IPS-20b (cell line): Measurements from ENCODE around the gene ZNF830.
A peak's percentile ranks its signal among the peaks of the same experiment; 100 is the strongest.

Experiments used
- H3K27ac ChIP-seq: one replicate; pipeline ENCODE4 v1.5.1; 2013; ENCODE audit warnings: low read length
- H3K27me3 ChIP-seq: 2 replicates; pipeline ENCODE4 v1.6.1; 2013; ENCODE audit warnings: mild to moderate bottlenecking, low read length, inconsistent platforms; ENCODE audit not compliant: insufficient read depth
- H3K36me3 ChIP-seq: 2 replicates; pipeline ENCODE4 v1.6.1; 2013; ENCODE audit warnings: low read depth, mild to moderate bottlenecking, inconsistent platforms, low read length, moderate library complexity; ENCODE audit not compliant: insufficient read depth
- H3K4me1 ChIP-seq: 2 replicates; pipeline ENCODE4 v1.6.1; 2013; ENCODE audit warnings: mild to moderate bottlenecking, control low read depth, inconsistent platforms, low read length, moderate library complexity; ENCODE audit not compliant: insufficient read depth
- H3K4me3 ChIP-seq: 2 replicates; pipeline ENCODE4 v1.5.1; 2013; ENCODE audit warnings: mild to moderate bottlenecking, low read length, inconsistent platforms
- H3K9ac ChIP-seq: 2 replicates; pipeline ENCODE4 v1.6.1; 2013; ENCODE audit warnings: low read depth, mild to moderate bottlenecking, inconsistent platforms, low read length, moderate library complexity
- H3K9me3 ChIP-seq: 2 replicates; pipeline ENCODE4 v1.6.1; 2013; ENCODE audit warnings: mild to moderate bottlenecking, low read depth, low read length, inconsistent platforms; ENCODE audit not compliant: insufficient read depth

Gene ZNF830

DNA sequence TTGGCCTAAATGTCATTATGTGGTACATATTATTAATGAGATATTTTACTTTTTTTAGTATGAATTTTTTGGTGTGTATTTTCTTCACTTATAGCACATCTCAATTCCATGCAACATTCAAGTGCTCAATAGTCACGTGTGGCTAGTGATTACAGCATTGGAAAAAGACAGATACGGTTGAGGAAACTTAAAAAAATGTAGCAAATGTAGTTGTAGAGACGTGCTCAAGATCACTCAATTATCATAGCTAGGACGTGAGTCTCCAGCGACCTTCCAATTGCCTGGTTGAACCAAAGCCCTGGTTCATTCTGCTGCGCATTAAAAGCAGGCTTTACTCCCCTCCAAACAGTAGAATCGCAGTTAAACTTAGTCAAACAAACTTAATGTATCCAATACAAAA, 17.8 kb downstream of the ZNF830 start:
- H3K27ac ChIP-seq, result no peak overlapping the region
- peak overlapping the region; percentile 82 for H3K4me3 ChIP-seq
- H3K36me3 ChIP-seq, result peaks cover 14% of the 10 kb centered on the region
- no peaks in the 10 kb centered on the region for H3K9me3 ChIP-seq
- no peaks in the 10 kb centered on the region for H3K27me3 ChIP-seq
- peak overlapping the region; percentile 93; the same call in 1 of the 2 replicates for H3K9ac ChIP-seq
- peaks cover 8% of the 10 kb centered on the region; the same call in 1 of the 2 replicates for H3K4me1 ChIP-seq

DNA sequence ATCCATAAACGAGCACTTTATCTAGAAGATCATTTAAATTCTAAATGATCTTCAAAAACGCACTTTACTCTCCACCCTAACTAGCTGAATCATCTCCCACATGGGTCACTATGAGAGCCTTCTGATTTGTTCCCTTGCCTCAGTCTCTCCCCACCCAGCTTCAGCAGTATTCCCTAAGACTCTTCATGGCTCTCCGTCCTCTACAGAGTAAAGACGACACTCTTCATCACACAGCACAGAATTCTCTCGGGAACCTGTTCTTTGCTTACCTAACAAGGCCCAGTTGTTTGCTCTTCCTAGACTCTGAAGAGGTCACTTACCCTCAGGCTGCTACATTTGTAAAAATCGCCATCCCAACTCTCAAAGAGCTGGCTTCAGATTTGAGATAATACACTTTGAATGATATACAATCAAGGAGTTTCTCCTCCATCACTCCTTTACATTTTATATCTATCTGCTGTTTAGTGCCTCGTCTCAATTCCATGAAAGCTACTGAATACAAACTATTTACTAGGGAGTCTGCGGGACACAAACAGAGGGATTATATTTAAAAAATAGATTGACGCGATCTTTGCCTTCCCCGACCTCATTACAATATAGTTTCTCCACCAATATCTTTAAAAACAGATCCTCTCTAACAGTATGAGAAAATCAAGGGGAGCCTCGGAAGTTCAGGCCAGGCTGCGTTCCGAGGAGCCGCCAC, 18.5 kb downstream of the ZNF830 start:
- no peaks in the 10 kb centered on the region for H3K9me3 ChIP-seq
- H3K36me3 ChIP-seq, result peaks cover 20% of the 10 kb centered on the region
- peak overlapping the region; percentile 93 for H3K9ac ChIP-seq
- H3K4me3 ChIP-seq, result peak overlapping the region; percentile 82
- H3K27me3 ChIP-seq, result no peaks in the 10 kb centered on the region
- no peak overlapping the region for H3K27ac ChIP-seq
- H3K4me1 ChIP-seq, result peaks cover 8% of the 10 kb centered on the region; the same call in 1 of the 2 replicates

DNA sequence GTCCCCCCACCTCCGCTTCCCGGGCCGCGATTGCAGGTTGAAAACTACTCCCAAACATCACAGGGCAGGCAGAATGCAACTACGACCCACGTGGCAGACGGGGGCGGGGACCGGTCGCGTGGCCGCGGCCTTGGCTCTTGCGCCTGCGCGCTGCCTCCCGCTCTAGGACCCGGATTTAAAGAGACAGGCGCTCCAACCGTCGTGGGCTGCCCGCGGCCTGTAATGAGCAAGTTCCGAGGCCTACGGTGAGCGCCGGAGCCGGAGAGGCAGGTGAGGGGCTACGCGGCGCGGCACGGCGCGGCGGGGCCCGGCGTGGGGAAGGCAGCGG, 19.0 kb downstream of the ZNF830 start, which contains the start of gene LIG3:
Gene LIG3, plus strand, starts transcription at position 160 of the 328 bp plus-strand sequence. CDS start 2,494 bp downstream, outside the sequence.
- H3K4me3 ChIP-seq, result peak within 1 kb of the TSS; percentile 82
- H3K4me1 ChIP-seq, result peaks cover 8% of the 10 kb centered on the region; the same call in 1 of the 2 replicates
- peak within 1 kb of the TSS; percentile 93 for H3K9ac ChIP-seq
- H3K36me3 ChIP-seq, result peaks cover 25% of the 10 kb centered on the region
- no peaks in the 10 kb centered on the region for H3K9me3 ChIP-seq
- H3K27me3 ChIP-seq, result no peaks in the 10 kb centered on the region
- H3K27ac ChIP-seq, result peak within 1 kb of the TSS; percentile 93

DNA sequence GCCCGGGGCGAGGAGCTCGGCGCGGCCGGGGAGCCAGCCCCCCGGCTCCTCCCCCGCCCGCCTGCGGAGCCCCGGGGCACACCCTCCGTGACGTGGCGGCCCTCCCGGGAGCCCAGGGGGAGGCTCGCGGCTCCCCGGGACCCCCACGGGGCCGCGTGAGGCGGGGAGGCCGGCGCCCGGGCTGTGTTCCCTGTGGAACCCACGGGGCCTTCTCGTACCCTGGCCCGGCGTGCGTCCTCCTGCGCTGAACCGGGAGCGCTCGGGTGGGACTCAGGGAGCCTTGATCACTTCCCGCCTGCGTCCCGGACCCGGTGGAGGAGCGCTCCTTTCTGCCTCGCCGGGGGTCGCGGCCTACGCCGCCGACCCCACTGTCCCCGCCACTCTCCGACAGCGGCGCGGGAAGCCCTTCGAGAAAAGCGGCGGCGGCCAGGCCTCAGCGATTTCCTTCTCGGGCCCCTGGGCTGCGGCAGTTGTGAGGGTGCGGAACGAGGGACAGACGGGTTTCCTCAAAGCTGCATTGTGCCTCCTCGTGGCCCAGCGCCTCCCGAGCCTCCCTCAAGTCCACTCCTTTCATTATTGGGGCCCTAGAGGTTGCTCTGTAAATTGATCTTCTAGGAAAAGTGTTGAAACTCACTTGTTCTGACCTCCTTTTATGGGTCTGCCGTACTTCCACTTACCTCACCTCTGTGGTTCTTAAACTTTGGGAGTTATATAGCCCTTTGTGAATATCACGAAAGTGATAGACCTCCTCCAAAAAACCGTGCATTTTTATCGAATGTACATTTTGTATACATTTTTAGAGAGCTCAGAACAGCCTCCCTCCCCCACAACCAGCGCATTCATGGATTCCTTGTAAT, 19.6 kb downstream of the ZNF830 start:
- peak overlapping the region; percentile 93 for H3K9ac ChIP-seq
- peak overlapping the region; percentile 82 for H3K4me3 ChIP-seq
- no peaks in the 10 kb centered on the region for H3K27me3 ChIP-seq
- peaks cover 8% of the 10 kb centered on the region; the same call in 1 of the 2 replicates for H3K4me1 ChIP-seq
- peaks cover 31% of the 10 kb centered on the region for H3K36me3 ChIP-seq
- peak overlapping the region; percentile 93 for H3K27ac ChIP-seq
- no peaks in the 10 kb centered on the region for H3K9me3 ChIP-seq

DNA sequence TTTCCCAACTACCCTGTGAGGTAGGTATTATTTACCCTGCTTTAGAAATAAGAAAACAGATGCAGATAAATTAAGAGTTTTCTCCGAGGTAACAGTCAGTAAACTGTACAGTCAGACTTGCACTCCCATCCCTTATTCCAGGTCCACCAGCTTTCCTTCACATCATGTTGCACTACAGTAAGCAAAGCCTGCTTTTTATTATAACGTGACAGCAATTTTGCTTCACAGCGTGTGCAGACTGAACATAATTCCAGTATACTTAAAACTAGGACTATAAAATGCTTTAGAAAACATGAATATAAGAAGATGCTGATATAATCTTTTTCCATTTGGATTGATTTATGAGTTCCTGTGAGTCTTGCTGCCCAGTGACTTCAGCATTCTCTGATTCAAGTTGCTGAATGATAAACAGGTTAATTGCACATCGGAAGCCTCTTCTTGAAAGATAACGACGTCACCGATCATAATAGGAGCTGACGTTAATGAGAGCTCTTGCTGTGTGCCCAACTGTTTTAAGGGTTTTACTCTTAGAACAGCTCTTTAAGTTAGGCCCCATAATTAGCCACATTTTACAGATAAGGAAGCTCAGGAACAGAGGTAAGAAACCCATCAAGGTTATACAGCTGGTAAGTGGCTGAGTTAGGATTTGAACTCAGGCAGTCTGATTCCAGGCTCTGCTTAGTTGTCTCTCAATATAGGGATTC, 20.4 kb downstream of the ZNF830 start:
- Histone ChIP-seq H3K36me3 (peaks cover 39% of the 10 kb centered on the region), H3K4me3 (peak overlapping the region; percentile 82), H3K9me3 (no peaks in the 10 kb centered on the region), H3K27me3 (no peaks in the 10 kb centered on the region), H3K9ac (peak overlapping the region; percentile 93), H3K4me1 (peaks cover 8% of the 10 kb centered on the region; the same call in 1 of the 2 replicates), H3K27ac (peak overlapping the region; percentile 93)

DNA sequence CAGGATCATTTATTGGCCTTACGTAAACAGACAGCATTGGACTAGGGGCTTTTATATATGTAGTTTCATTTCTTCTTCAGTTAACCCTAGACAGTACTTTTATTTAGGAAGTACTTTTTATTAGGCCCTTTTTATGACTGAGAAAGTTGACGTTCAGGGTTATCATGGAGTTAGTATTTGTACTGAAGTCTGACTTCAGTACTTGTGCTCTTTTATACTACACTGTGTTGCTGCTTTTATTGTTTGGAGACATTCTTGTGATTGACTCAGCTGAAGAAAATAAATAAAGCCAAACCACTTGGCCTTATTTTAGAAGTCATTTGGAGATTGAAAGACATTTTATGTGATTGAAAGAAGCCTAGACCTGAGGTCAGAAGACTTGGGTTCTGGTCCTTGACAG, 25.9 kb downstream of the ZNF830 start:
- Histone ChIP-seq H3K9me3 (no peaks in the 10 kb centered on the region), H3K27ac (no peak overlapping the region), H3K4me3 (no peak overlapping the region), H3K36me3 (peaks cover 92% of the 10 kb centered on the region), H3K9ac (no peak overlapping the region), H3K27me3 (no peaks in the 10 kb centered on the region), H3K4me1 (no peaks in the 10 kb centered on the region)

DNA sequence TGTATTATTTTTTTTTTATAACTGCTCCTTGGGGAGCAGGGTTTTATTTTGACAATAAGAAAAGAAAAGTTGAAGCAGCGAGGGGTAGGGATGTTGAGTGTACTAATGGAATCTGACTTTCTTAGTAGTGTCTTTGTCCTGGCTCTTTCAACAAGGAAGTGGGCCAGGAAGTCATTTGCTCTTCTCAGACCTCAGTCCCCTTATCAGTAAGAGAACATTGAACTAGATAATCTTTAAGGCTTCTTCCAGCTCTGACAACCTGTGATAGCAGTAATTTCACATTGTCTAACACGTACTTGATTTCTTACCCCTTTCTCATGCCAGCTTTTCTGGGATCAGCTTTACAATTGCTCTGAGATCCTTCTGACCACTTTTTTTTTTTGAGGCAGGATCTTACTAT, 27.3 kb downstream of the ZNF830 start:
- Histone ChIP-seq H3K4me3 (no peak overlapping the region), H3K27me3 (no peaks in the 10 kb centered on the region), H3K4me1 (no peaks in the 10 kb centered on the region), H3K9ac (no peak overlapping the region), H3K36me3 (peaks cover 97% of the 10 kb centered on the region), H3K9me3 (no peaks in the 10 kb centered on the region), H3K27ac (no peak overlapping the region)

DNA sequence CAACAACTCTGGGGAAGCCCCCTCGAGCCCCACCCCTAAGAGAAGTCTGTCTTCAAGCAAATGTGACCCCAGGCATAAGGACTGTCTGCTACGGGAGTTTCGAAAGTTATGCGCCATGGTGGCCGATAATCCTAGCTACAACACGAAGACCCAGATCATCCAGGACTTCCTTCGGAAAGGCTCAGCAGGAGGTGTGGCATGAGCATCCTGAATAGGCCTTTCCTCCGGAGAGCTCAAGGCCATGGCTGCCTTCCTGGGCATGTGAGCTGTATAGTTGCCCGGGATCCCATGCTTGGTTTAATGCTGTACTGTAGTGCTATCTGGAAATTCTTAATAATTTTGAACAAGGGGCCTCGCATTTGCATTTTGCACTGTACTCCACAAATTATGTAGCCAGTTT, 28.1 kb downstream of the ZNF830 start:
- Histone ChIP-seq H3K36me3 (peaks cover 97% of the 10 kb centered on the region), H3K4me1 (no peaks in the 10 kb centered on the region)

DNA sequence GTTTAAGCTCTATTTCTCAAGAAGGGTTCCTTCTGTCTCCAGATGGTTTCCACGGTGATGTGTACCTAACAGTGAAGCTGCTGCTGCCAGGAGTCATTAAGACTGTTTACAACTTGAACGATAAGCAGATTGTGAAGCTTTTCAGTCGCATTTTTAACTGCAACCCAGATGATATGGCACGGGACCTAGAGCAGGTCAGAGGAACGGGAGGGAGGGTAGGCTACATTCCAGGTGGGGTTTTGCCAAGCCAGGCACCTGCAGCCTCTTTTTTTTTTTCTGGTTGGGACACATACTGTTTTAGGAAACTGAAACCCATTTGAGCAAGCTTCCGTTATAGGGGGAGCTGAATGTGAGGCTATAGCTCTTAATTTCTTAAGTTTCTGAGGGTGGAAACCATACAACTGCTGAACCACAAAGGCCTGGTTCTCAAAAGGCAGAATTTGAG, 29.6 kb downstream of the ZNF830 start:
- Histone ChIP-seq H3K9me3 (no peaks in the 10 kb centered on the region), H3K4me1 (no peaks in the 10 kb centered on the region), H3K27ac (no peak overlapping the region), H3K9ac (no peak overlapping the region), H3K4me3 (no peak overlapping the region), H3K27me3 (no peaks in the 10 kb centered on the region), H3K36me3 (peaks cover 97% of the 10 kb centered on the region)

More for the DNA sequence above, 28.1 kb downstream of the ZNF830 start:
- Histone ChIP-seq H3K27me3 (no peaks in the 10 kb centered on the region), H3K27ac (no peak overlapping the region), H3K9ac (no peak overlapping the region), H3K4me3 (no peak overlapping the region), H3K9me3 (no peaks in the 10 kb centered on the region)

DNA sequence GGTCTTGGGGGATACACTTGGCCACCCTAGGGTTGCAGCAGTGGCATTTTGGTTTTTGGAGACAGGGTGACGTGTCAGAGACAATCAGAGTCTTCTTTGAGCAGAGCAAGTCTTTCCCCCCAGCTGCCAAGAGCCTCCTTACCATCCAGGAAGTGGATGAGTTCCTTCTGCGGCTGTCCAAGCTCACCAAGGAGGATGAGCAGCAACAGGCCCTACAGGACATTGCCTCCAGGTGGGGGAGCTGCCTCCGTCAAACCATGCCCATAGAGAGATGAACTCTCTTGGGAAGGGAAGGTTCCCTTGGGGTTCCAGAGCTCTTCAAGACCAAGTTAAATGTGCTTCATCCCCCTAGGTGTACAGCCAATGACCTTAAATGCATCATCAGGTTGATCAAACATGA, 30.3 kb downstream of the ZNF830 start:
- Histone ChIP-seq H3K27ac (no peak overlapping the region), H3K36me3 (peaks cover 97% of the 10 kb centered on the region), H3K9me3 (no peaks in the 10 kb centered on the region), H3K4me3 (no peak overlapping the region), H3K9ac (no peak overlapping the region), H3K27me3 (no peaks in the 10 kb centered on the region), H3K4me1 (no peaks in the 10 kb centered on the region)

DNA sequence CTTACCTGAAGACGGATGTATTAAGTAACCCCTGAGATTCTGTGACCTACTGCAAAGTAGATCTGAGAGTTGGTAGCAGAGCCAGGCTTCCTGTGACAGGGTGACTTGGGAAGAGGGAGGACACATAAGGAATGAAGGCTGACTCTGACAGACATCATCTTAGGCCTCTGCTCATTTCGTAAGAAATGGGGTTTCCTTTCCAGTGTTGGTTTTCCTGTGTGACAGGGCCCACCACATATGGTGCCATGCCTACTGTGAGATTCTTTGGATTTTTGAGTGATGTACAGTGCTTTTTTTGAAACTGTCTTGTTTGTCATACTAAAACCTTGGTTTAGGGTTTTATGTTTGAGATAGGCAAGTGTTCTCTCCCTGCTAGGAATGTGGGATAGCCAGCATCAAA, 31.7 kb downstream of the ZNF830 start:
- Histone ChIP-seq H3K27ac (no peak overlapping the region), H3K4me1 (no peaks in the 10 kb centered on the region), H3K4me3 (no peak overlapping the region), H3K27me3 (no peaks in the 10 kb centered on the region), H3K36me3 (peaks cover 100% of the 10 kb centered on the region), H3K9me3 (no peaks in the 10 kb centered on the region), H3K9ac (no peak overlapping the region)
